Measurements from ENCODE around the gene LMO4.
A peak's percentile ranks its signal among the peaks of the same experiment; 100 is the strongest.

Gene LMO4, protein sequence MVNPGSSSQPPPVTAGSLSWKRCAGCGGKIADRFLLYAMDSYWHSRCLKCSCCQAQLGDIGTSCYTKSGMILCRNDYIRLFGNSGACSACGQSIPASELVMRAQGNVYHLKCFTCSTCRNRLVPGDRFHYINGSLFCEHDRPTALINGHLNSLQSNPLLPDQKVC

DNA sequence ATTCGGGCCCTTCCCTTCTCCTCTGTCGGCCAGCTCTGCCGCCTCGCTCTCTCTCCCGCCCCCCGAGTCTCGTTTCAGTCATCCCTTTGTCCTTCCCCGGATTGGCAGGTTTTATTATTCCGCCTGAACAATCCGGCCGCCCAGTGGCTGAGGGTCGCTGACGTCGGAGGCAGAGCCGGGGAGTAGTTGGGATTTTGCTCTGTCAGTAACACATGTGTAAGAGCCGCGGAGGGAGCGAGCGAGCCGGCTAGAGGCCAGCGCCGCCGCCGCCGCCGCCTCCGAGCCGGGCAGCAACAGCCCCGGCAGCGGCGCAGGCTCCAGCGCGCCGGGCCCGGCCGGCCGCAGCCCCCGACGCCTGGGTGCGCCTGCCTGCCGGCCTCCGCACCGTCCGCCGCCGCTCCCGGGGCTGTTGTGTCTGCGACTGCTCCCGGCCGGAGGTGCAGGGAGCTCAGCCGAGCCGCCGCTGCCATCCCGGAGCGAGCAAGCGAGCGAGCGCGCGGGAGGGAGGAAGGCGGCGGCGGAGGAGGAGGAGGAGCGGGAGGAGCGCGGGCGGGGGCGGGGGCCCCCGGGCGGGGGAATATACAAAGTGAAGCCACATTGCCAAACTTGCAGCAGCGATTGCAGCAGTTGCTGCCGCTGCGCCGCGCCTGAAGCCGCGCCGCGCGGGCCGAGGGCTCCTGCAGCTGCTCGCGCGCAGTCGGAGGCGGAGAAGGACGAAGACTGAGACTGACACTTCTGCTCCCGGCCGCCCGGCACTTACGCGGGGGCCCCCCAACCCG lies at the start of gene LMO4:
Gene LMO4, plus strand, starts transcription at position 609 of the 779 bp plus-strand sequence. CDS start 3,136 bp downstream, outside the sequence.
- peak; percentile 99 for DNase-seq

DNA sequence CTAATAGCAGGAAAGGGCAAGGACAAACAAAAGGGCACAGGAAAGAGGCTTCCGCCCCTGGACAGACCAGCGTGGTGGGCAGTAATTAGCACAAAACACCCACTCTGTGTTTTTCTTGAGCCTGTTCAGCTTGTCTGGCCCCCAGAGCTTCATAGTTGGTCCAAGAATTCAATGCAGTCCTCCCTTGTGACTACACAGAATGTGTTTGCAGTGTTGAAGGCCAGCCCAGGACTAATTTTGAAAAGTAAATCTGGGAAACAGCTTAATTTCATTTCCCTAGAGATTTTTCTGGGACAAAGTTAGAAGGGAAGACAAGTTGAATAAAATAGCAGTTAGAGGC lies 49.2 kb upstream of the LMO4 start:
- no peak for DNase-seq

DNA sequence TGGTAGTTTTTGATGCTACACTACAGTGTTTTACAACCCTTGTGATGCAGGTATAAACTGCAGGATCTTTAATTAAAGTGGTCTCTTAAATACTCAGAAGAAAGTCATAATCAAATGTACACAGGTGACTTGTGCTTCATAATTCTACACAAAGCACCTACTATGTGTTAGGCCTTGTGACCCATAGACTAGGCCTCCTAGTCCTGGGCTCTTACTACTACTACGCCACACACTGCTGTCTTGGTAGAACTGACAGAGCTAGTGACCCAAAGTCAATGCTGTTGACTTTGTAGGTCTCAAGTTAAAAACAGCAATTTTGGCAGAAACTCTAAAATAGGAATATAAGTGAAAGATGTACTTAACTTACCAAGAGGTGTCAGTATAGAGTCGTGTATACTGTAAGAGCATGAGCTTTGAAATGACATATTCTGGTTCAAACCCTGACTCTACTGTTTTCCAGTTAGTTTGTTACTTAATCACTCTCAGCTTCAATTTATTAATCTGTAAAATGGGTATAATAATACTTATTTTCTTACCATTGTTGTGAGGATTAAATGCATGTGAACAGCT lies 48.6 kb upstream of the LMO4 start:
- no peak for DNase-seq

DNA sequence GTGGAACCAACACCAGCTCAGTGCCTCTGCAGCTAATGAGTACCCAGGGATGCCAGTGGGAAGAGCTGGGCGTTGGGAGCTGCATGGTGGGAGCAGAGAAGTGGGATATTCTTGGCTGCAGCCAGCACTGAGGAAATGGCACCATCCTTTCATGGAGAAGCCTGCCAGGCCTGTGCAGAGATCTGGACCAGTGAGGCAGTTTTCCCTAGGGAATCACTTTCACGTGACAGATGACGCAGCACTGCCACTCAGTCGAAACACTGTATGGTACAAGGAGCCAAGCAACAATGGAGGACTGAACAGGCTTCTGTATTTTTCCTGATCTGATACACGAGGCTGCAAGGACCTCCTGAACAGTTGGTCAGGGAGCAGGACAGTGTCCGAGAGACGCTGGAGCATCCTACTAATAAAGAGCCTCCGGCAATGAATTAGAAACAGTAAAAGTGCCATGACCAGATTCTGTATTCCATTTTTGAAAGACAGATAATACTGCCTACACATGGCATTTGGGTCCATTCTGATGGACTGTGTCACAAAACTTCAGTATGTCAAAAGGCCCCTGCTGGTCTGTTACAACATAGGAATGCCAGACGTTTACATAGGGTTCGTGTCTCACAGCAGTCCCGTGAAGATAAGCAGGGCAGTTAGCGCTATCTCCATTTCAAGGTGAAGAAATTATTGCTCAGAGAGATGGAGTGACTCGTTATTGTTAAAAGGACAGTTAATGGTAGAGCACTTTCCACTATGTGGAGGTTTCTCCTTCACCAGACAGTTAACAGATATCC lies 44.0 kb upstream of the LMO4 start:
- DNase-seq, result no peak

DNA sequence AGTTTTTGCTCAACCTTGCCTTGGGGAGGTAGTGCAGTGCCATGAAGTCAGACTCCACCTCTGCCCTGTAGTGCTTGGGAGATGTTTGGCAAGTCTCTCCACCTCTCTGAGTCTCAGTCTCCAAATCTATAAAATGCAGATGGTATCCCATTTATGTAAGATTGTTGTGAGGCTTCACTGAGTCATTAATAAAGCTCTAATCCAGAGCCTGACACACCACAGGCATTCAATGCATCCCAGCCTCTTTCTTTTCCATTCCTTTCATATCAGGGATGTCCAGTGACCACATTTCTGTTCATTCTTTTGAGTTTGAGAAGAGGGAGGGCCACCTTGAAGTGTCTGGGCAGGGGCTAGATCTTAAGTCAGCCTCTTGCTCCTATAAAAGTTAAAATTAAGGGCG lies 37.6 kb upstream of the LMO4 start:
- DNase-seq, result no peak

DNA sequence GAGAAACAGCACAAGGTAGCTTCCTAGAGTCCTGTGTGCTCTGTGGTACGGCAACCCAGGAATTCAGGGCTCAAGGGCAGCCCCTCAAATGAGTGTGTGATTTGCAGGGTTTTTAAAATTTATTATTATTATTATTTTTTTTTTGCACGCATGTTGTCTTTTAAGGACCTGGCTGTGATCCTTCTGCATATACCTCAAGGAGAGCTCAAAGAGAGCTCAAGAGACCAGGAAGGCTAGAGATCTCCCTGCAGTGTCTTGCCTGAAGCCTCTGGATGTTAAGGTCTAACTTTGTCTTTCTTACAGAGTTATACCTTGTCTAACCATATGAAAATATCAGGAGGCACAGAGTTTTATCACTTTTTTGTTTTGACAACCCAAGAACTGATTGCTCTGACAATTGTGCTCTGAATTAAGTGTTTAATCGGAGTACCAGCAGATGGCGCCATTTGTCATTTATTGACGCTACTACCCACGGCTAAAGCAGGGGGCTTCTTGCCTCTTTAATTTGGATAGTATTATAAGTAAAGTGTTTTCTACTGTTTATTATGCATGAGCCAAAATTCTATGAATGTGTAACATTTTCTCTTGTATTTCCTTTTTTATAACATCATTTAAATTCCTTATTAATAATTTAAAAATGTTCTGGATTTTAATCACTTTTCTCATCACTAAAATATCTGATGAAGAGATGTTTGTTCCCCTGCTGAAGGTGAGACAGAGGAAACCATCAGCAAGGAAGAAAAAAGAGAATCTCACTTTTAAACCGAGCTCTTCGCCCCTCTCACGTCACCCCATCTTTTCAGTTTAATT lies 35.8 kb upstream of the LMO4 start:
- DNase-seq, result peak; percentile 94

DNA sequence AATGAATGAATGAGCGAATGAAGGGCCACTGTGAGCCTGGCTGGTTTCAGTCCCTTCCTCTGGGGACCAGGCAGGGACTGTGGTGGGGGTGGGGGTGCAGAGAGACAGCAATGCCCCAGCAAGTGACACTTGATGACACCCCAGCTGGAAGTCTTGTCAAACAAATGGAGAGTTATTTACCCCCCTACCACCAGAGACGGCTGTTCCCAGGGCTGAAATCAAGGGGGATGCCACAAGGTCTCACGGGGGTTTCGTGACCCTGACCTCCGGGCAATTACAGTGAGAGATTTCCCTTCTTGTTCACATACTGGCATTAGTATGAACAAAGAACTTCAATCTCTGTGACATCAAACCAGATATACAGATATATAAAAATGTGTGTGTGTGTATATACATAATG lies 34.0 kb upstream of the LMO4 start:
- DNase-seq, result no peak

DNA sequence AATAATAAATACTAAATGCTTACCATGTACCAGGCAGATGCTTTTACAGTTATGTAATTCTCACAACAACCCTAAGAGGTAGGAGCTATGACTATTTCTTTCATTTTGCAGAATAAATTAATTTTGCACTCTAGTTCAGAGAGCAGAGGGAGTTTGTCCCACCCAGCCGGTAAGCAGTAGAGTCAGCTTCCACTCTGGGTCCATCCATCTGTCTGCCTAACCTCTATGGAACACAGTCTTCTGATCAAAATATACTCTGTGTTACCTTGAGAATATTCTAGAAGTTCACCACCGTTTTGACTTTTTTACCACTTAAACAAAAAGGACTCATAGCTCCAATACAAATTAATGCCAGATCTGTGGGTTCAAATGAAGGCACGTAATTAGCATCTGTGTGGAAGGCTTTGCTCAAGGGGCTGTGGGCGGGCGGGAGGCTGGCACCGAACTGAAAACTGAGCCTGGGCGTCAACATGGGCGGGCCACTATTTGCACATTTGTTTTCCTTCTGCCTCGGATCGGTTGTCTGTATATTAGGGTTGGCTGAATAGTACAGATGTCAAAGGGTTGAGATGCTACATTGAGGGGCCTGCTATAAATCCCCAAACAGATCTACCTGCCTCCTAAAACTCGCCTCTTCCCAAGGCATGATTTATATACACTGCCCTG lies 33.1 kb upstream of the LMO4 start:
- no peak for DNase-seq

DNA sequence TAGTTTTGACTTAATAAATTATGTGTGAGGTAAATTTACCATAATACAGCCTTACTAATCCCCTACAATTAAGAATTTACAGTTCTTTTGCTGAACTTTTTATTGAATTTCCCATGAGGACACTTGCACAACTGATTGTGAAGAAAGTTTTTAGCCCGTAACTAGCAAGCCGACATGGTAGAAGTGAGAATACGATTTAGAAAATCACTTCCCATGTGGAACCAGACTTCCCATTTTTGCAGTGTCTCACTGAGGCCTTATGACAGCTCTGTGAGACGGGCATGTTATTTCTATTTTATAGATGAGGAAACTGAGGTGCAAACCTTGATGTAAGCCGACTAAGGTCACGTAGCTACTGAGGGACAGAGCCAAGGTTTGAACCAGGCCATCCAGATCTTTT lies 32.5 kb upstream of the LMO4 start:
- DNase-seq, result no peak

DNA sequence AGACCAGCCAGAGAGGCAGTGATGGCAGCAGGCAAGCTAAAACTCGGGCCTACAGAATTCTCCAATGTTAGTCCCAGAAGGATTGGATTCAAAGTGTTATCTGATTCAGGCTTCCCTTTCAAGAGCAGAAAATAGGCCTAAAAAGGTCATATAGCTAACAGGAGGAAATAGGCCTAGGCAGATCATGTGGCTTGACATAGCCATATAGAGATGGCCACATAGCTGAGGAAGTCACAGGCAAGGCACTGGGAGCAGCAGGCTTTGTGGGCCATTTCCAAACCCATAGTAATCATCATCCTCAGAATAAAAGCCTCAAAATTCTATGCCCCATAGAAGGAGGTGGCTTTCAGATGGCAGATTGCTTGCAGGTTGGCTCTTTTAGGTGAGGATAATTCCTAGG lies 29.0 kb upstream of the LMO4 start:
- no peak for DNase-seq

DNA sequence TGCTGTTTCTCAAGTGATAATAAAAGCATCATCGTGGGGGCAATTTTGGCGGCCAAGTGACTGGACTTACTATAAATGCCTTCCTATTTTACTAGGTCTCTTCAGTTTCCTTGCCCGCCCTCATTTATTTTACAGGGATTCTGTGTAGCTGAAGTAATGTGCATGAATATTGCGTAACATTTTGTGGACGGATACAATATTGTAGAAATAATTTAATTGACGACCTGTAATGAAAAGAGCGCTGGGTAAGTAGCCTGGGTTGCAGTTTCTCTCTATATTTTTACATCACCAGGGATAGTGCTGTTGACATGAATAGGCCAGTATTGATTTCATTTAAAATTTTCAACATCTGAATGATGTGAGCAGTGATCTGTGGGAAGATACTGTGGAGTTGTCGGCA lies 28.1 kb upstream of the LMO4 start:
- DNase-seq, result no peak

DNA sequence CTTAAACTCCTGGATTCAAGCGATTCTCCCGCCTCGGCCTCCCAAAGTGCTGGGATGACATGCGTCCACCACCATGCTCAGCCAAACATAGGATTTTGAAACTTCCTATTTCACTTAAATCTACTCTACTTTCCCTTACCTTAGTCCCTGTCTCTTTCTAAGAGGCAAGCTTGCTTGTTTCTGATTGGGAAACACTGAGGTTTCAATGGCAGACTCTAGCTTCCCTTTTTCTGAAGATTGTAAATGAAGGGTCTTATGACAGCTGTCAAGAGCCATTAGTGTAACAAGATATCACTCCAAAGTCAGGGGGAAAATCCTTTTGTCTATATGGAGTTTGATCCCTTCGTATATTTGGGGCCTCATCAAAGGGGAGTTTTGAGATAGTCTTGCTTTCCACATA lies 23.5 kb upstream of the LMO4 start:
- peak; percentile 81 for DNase-seq

DNA sequence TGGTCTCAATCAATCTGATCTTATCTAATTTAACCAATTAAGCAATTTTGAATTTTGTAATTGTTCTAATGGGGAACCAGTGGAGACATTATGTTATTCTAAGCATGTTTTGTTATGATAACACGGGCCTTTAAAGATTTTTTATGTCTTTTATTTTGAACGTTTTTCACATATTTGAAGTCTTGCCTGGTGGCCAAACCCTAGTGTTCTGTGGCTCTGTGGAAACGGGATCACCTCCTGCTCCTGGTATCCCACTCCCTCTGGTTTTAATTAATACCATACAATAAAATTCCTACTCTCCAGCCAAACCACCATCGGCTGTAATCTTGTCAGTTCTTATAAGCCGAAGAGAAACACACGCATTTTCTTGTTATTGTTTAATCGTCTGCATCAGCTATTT lies 22.9 kb upstream of the LMO4 start:
- DNase-seq, result peak; percentile 47

DNA sequence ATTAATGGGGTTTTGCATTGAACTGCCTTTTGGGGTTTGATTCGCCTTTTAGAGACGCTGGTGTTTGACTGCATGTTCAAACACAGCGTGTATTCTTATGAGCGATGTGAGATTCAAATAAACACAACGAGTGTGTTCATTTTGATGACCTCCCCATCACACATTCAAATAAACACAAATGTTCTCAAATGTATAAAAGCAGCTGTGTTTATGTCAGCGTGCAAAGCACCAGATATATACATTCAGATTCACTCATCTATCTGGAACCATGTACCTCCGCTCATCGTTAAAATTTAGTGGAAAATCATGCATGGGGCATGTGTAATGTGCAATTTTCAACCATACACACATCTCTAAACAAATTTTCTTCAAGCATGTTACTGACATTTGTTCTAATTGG lies 21.4 kb upstream of the LMO4 start:
- no peak for DNase-seq

DNA sequence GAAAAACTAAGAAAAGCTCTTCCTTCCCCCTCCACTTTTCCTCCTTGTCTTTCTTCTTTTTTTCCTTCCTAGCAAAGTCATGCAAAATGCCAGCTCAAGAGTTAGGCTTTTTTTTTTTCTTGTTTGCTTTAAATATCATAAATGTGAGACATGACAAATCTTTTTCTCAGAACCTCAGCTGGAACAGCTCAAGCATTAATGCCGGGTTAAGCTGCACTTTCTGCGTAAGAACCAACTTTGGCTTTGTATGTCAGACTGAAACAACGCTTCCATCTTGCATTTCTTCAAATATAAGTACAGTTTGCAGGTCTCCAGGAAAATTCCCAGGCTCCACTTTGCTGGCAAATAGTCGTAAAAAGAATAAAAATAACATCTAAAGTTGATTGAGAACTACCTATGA lies 20.7 kb upstream of the LMO4 start:
- DNase-seq, result peak; percentile 25

DNA sequence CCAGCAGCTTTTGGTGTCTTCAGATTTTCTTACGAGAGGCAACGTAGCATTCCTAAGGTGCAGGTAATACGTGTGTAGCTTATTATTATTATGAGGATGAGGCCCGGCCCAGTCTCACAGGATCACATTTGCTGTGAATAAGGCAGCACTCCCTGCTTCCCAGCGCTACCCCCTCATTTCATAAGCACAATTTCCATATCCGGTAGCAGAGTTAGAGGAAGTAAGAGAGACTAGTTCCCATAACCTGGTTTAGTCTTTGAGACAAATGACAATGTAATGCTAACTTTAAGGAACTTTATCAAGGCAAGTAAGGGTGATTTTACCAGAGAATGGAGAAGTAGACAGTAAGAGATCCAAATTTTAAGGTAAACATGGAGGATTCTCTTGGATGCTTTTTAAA lies 14.6 kb upstream of the LMO4 start:
- no peak for DNase-seq

DNA sequence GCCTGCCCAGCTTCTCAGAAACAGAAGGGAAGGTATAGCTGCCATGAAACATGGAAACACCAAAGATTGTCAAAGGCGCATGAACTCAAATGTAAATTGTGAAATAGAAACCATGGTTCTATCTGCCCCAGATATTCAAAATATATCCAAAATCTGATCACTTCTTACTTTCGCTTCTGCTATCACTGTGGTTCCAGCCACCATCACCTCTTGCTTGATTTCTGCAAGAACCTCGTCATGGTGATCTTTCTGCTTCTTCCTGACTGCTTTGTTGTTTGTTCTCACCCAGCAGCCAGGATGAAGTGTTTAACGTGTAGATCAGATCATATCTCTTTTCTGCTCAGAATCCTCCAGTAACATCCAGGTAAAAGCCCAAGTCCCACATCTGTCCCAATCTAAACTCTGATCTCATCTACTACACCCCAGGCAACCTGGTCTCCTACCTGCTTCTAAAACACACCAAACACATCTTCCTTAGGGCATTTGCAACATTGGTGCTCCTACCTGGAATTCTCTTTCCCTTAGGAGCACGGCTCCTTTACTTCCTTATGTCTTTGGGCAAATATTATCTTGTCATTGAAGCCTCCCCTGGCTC lies 10.5 kb upstream of the LMO4 start:
- no peak for DNase-seq

DNA sequence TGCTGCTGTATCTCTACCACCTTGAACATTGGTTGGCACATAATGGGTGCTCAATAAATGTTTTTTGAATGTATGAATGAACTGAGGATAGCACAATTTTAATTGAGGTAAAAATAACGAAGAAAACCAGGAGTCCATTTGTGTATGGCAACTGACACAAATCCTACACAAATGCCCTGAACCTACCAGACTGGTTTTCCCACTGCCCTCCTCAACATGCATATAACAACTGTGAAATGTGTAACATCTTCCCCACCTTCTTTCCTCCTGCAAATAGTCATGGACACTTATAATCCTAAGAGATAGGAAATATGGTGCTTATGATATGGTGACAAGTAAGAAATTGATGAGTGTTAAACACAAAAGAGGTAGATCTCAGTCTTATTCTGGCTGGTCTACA lies 9.9 kb upstream of the LMO4 start:
- DNase-seq, result no peak

DNA sequence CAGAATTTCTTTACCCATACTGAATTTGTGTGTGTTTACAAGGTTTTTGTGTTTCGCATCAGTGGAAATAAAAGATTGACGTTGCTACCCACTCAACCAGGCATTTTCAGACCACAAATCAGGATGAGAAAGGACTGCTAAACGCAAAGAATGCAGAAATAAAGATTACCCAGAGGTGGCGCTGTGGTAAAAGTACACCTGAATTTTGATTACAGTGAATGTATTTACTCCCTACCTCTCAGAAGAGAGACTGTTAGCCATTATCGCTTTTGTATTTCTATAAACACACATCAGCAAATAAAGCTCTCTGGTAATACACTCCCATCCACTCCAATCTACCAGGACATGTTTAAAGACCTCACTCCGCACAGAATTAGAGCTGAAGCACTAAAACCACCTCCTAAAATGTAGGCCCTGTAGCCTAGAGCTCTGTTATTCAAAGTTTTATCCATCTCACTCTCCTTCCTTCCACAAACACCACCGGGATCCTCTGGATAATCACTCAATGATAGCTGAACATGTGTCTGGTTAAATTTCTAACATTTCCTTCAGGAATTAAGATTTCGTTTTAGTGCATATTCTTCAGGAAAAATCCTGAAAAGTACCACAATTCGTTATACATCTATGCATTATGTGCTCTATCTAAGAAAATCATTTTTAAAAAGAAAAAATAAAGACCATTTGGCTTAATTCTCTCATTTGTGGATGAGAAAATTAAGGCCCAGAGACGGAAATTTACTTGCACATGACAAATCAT lies 2.5 kb upstream of the LMO4 start:
- peak; percentile 87 for DNase-seq

DNA sequence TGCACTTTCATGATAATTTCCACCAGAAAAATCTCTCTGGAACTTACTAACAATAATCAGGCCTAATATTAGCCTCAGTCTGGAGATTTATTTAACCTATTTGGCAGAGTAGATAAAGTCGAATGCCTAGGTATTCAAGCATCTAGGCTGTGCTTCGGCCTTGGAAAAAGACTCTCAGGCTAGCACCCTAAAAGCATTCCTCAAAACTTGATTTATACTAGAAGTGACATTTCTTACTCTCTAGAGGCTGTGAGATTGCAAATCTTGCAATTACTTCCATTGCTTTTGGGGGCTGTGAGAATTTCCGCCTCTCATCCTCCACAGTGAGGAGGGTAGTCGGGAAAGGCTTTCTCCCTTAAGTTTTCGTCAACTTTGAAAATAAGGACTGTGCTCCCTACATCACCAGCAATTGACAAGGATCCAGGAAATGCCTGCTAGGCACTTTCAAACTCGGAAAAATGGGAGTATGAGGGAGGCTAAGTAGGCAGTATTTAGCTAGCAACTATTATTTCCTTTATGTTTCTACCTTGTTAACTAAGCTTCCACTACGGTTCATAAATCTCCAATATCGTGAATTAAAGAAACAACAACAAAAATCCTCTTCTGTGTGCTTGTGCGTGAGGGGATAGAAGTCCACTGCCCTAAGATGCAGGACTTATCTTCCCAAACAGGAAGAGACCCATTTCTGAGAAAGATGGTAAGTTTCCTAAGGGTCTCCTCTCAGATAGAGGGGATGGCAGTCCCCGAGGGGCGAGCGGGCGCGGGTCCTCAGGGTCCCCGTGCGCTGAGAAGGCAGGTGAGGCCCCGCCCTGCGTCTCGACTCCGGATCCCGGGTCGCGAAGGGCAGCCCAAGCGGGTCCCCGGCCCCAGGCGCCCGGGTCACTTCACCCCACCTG lies 1.1 kb upstream of the LMO4 start:
- peak; percentile 86 for DNase-seq
